Lung (tissue), 12 donors: ENCODE data around the gene LENG1. TPM values are rescaled to one million over a fixed set of nuclear protein-coding genes. Genes with fewer than 3 reads are reported as not detected.
A peak's percentile ranks its signal among the peaks of the same experiment; 100 is the strongest.

ENCODE experiments used
- ATAC-seq: fragments of 200-7000 bp; cut with Tn5 transposase; one replicate; pipeline ENCODE4 v1.9.1; 2020; ENCODE audit warnings: moderate number of reproducible peaks; ENCODE audit not compliant: insufficient read depth, low FRiP score
- DNase-seq, 3 donors: peaks; one replicate each; pipeline ENCODE4 v3.0.0-alpha.2; 2013 to 2017
- H3K27ac ChIP-seq, 2 donors: one replicate each; pipeline ENCODE4 v1.5.1; 2013; ENCODE audit warnings: mild to moderate bottlenecking in 2 of 2, moderate library complexity in 2 of 2, control low read depth in 1 of 2, inconsistent platforms in 1 of 2, low read depth in 1 of 2, low read length in 1 of 2
- H3K27me3 ChIP-seq, 3 donors: one replicate each; pipeline ENCODE4 v1.5.1; 2013; ENCODE audit warnings: low read length in 2 of 3; ENCODE audit not compliant: control insufficient read depth in 3 of 3, insufficient read depth in 3 of 3
- H3K36me3 ChIP-seq, 4 donors: one replicate each; pipeline ENCODE4 v1.5.1; 2013; ENCODE audit warnings: low read length in 4 of 4, mild to moderate bottlenecking in 1 of 4, moderate library complexity in 1 of 4; ENCODE audit not compliant: control insufficient read depth in 4 of 4, insufficient read depth in 4 of 4
- H3K4me1 ChIP-seq, 5 donors: one replicate each; pipeline ENCODE4 v1.5.1; 2013; ENCODE audit warnings: low read length in 5 of 5, mild to moderate bottlenecking in 2 of 5, moderate library complexity in 1 of 5; ENCODE audit not compliant: control insufficient read depth in 5 of 5, insufficient read depth in 5 of 5
- H3K4me3 ChIP-seq: one replicate; pipeline ENCODE4 v1.5.1; 2013; ENCODE audit warnings: mild to moderate bottlenecking, control low read depth, moderate library complexity
- H3K9ac ChIP-seq, 2 donors: one replicate each; pipeline ENCODE4 v1.5.1; 2013; ENCODE audit warnings: low read length in 2 of 2, control low read depth in 1 of 2; ENCODE audit not compliant: insufficient read depth in 1 of 2
- H3K9me3 ChIP-seq, 4 donors: one replicate each; pipeline ENCODE4 v1.5.1; 2013; ENCODE audit warnings: low read length in 3 of 4, mild to moderate bottlenecking in 1 of 4, moderate library complexity in 1 of 4; ENCODE audit not compliant: control insufficient read depth in 4 of 4, insufficient read depth in 3 of 4
- WGBS, 2 donors: extraction: QIAGEN DNeasy Blood & Tissue Kit; methylation state at CpG; one replicate each; pipeline ENCODE4 v1.1.7; 2013; 5-methylcytosine and 5-hydroxymethylcytosine counted together
- polyA plus RNA-seq, 2 donors: library from polyadenylated mRNA; stranded (reverse); fragments of 200-250 nt; gene quantifications; one replicate each; pipeline ENCODE4 v1.2.1, GENCODE V29; 2013
- total RNA-seq, 2 donors: library from RNA; depleted of rRNA in 1 of 2; stranded (reverse); fragments of >200 nt in 1 of 2; gene quantifications; one replicate each; pipeline ENCODE4 v1.2.1, GENCODE V29; 2014 to 2021
- TF ChIP-seq, protein P1 (sequence below): IDR thresholded peaks from 2 replicates; pipeline ENCODE4 v1.5.1; 2012; ENCODE audit warnings: mild to moderate bottlenecking; ENCODE audit errors: control extremely low read depth, extremely low read depth
- donor health status: control.
- donor health status: control.
- donor health status: Bipolar disorder and iron deficiency.
- donor health status: healthy.
- donor health status: DM: yes; HTN: yes; CAD: no.

LENG1 gene
- total and polyA plus RNA-seq, 4 donors, result 3.8 to 17.1 (median 8.2) TPM

DNA sequence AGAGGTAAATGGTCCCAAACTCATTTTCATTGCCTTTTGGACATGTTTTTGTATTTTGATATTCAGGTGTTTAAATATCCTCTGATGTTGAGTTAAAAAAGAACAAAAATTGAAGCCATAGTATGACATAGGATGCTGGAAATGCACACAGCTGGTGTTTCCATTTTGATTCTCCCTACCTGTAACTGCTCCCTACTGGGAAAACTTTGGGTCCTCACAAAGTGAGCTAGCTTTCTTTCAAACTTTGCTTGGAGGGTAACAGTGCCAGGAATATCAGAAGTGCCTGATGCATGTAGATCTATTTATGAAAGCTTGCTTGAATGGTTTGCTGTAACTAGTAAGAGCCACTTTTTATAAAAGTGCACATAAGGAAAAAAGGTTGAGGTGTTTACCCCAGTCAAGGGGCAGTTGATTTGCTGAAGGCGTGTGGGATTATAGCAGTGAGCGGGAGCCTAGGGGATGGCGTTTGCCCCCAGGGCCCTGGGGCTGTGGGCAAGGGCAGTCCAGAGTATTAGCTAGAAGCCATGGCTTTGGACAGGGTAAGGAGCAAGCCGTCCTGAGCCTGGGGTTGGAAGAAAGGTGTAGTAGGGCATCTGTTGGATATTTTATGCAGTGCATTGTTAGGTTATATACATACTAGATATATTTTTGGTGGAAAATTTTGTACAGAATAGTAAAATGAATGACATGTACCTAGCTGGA, 45.4 kb upstream of the LENG1 start:
- Histone ChIP-seq H3K27me3 (no peaks in the 10 kb centered on the region), H3K27ac (peak overlapping the region in 1 of 2 donors; percentile 61), H3K9me3 (no peaks in the 10 kb centered on the region), H3K4me3 (no peak overlapping the region), H3K9ac (no peak overlapping the region), H3K36me3 (peaks cover 31 to 55% (median 44%) of the 10 kb centered on the region in 4 donors), H3K4me1 (peaks cover 20 to 51% (median 34%) of the 10 kb centered on the region in 5 donors)
- DNase-seq, result no peak
- TF ChIP-seq, protein P1, sequence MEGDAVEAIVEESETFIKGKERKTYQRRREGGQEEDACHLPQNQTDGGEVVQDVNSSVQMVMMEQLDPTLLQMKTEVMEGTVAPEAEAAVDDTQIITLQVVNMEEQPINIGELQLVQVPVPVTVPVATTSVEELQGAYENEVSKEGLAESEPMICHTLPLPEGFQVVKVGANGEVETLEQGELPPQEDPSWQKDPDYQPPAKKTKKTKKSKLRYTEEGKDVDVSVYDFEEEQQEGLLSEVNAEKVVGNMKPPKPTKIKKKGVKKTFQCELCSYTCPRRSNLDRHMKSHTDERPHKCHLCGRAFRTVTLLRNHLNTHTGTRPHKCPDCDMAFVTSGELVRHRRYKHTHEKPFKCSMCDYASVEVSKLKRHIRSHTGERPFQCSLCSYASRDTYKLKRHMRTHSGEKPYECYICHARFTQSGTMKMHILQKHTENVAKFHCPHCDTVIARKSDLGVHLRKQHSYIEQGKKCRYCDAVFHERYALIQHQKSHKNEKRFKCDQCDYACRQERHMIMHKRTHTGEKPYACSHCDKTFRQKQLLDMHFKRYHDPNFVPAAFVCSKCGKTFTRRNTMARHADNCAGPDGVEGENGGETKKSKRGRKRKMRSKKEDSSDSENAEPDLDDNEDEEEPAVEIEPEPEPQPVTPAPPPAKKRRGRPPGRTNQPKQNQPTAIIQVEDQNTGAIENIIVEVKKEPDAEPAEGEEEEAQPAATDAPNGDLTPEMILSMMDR, result no peak
- WGBS, 2 donors, result 73 to 80% methylated on average over 4 of the region's 4 CpGs
- no peak for ATAC-seq

DNA sequence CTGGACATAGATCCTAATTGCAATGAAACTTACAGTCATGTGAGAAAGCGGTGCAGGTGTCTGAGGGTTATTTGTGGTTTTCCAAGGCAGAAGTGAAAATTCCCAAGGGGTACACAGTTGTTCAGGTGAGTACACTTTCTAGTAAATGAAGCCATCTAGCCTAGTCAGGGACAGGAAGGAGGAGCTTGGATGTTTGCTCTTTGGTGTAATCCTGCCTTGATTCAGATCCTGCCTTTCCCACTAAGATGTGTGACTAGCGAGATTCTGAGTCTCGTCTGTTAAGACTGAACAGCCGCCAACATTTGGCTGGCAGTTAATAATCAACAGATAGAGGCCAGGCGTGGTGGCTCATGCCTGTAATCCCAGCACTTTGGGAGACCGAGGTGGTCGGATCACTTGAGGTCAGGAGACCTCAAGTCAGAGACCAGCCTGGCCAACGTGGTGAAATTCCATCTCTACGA, 43.7 kb upstream of the LENG1 start:
- H3K4me1 ChIP-seq, result peaks cover 16 to 34% (median 21%) of the 10 kb centered on the region in 5 donors
- H3K9me3 ChIP-seq, result no peaks in the 10 kb centered on the region
- TF ChIP-seq, protein P1, result no peak
- no peaks in the 10 kb centered on the region for H3K27me3 ChIP-seq
- ATAC-seq, result no peak
- DNase-seq, result peak in 1 of 3 donors; percentile 4
- peaks cover 31 to 55% (median 43%) of the 10 kb centered on the region in 4 donors for H3K36me3 ChIP-seq
- H3K4me3 ChIP-seq, result peak overlapping the region; percentile 23
- 57 to 73% methylated on average over 9 of the region's 9 CpGs for WGBS, 2 donors
- peak overlapping the region in 1 of 2 donors; percentile 72 for H3K9ac ChIP-seq
- peak overlapping the region in 1 of 2 donors; percentile 54 for H3K27ac ChIP-seq

DNA sequence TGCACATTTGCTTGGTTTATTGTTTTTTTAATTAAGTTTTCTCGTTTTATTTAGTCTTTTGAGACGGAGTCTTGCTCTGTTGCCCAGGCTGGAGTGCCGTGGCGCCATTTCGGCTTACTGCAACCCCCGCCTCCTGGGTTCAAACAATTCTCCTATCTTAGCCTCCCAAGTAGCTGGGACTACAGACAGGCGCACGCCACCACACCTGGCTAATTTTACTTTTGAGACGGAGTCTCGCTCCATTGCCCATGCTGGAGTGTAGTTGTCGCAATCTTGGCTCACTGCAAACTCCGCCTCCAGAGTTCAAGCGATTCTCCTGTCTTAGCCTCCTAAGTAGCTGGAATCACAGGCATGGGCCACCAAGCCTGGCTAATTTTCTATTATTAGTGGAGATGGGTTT, 42.5 kb upstream of the LENG1 start:
- Histone ChIP-seq H3K9me3 (no peaks in the 10 kb centered on the region), H3K27ac (peak overlapping the region in 1 of 2 donors; percentile 5), H3K36me3 (peaks cover 27 to 52% (median 36%) of the 10 kb centered on the region in 4 donors), H3K4me3 (peak overlapping the region; percentile 16), H3K4me1 (peaks cover 9 to 24% (median 18%) of the 10 kb centered on the region in 5 donors), H3K9ac (peak overlapping the region; percentile 72 to 85), H3K27me3 (no peaks in the 10 kb centered on the region)
- WGBS, 2 donors, result 66 to 69% methylated on average over 13 of the region's 13 CpGs
- TF ChIP-seq, protein P1, result no peak
- DNase-seq (no peak), ATAC-seq (no peak)
